Gastrocnemius medialis (tissue), 4 donors: ENCODE measurements around the gene RAD21L1. TPM values are rescaled to one million over a fixed set of nuclear protein-coding genes. Genes with fewer than 3 reads are reported as not detected.
A peak's percentile ranks its signal among the peaks of the same experiment; 100 is the strongest.

ENCODE experiments used
- ATAC-seq, 2 donors: fragments of 150-250 bp; one replicate each; pipeline ENCODE4 v1.9.1; 2016
- DNase-seq, 2 donors: peaks; one replicate each; pipeline ENCODE4 v3.0.0-alpha.2; 2019
- H3K27ac ChIP-seq, 4 donors: fragments of 200-600 bp; sonication (generic); 1 replicate in 1 of 4; 2 replicates in 3 of 4; pipeline ENCODE4 v1.5.1; 2016 to 2018; ENCODE audit warnings: mild to moderate bottlenecking in 2 of 4, moderate library complexity in 1 of 4
- H3K27me3 ChIP-seq, 3 donors: fragments of 200-600 bp; sonication (generic) in 2 of 3; 1 replicate in 1 of 3; 2 replicates in 2 of 3; pipeline versions ENCODE4 v1.5.1 to v1.6.0; 2016 to 2019; ENCODE audit warnings: mild to moderate bottlenecking in 1 of 3, moderate library complexity in 1 of 3
- H3K36me3 ChIP-seq, 2 donors: fragments of 200-600 bp; sonication (generic) in 1 of 2; one replicate each; pipeline ENCODE4 v1.5.1; 2017 to 2018
- H3K4me1 ChIP-seq, 2 donors: fragments of 200-600 bp; sonication (generic) in 1 of 2; one replicate each; pipeline ENCODE4 v1.5.1; 2016 to 2017; ENCODE audit warnings: mild to moderate bottlenecking in 2 of 2
- H3K4me3 ChIP-seq, 4 donors: fragments of 200-600 bp; sonication (generic) in 3 of 4; 1 replicate in 1 of 4; 2 replicates in 3 of 4; pipeline ENCODE4 v1.5.1; 2016 to 2019; ENCODE audit warnings: mild to moderate bottlenecking in 2 of 4
- H3K9me3 ChIP-seq, 3 donors: fragments of 200-600 bp; sonication (generic) in 2 of 3; 1 replicate in 1 of 3; 2 replicates in 2 of 3; pipeline ENCODE4 v1.5.1; 2016 to 2019
- POLR2A ChIP-seq, 2 donors: fragments of 450-650 bp; IDR thresholded peaks; one replicate each; pipeline ENCODE4 v1.6.1; 2017; ENCODE audit warnings: antibody characterized with exemption in 2 of 2, mild to moderate bottlenecking in 2 of 2, moderate library complexity in 2 of 2
- in situ Hi-C, 4 donors: fragments of 200-750 bp; cut with MboI; loops; one replicate each; pipeline versions ENCODE4 v1.15.0 to v1.8.0; 2017; ENCODE audit warnings: low sequenced_read_pairs in 4 of 4
- intact Hi-C: fragments of 100-400 bp; cut with DNase I; formaldehyde crosslinking; loops from one replicate; pipeline ENCODE4 v1.15.1; 2023; ENCODE audit warnings: low total_unique reads
- total RNA-seq, 4 donors: library from RNA; depleted of rRNA; stranded (reverse); fragments of >200 nt; gene quantifications; one replicate each; pipeline versions ENCODE4 v1.1.0 to v1.2.3, GENCODE V29; 2016
- TF ChIP-seq, protein P1 (sequence below), 5 experiments: fragments of 450-650 bp in 3 of 5; fragments of 200-600 bp in 2 of 5; sonication (generic) in 2 of 5; IDR thresholded peaks in 4 of 5; conservative IDR thresholded peaks in 1 of 5; 1 replicate in 4 of 5; 2 replicates in 1 of 5; pipeline ENCODE4 v1.5.1; 2016 to 2019; ENCODE audit warnings: antibody characterized with exemption in 5 of 5, mild to moderate bottlenecking in 3 of 5, moderate library complexity in 3 of 5

The RAD21L1 gene
- total RNA-seq, 4 donors from 2014 or later, result 0.18 TPM; not detected in 3

DNA sequence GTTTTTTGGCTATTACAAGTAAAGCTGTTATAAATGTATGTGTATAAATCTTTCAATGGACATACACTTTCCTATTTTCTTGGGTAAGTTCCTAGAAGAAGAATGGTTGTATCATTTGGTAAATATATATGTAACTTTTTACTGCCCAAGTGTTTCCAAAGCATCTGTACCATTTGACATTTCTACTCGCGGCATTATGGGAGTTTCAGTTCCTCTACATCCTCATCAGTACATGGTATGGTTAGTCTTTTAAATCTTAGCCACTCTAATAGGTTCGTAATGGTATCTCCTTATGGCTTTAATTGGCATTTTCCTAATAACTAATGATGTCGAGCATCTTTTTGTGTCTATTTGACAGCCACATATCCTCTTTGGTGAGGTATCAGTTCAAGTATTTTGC, 53.1 kb downstream of the RAD21L1 start:
- DNase-seq, result no peak
- Histone ChIP-seq H3K9me3 (no peaks in the 10 kb centered on the region), H3K36me3 (no peaks in the 10 kb centered on the region), H3K27ac (no peak overlapping the region), H3K4me1 (peaks cover 14 to 19% of the 10 kb centered on the region in 2 donors), H3K27me3 (no peaks in the 10 kb centered on the region), H3K4me3 (no peak overlapping the region)
- in situ Hi-C loops (no loop called here), intact Hi-C loops (no loop called here)
- TF ChIP-seq, protein P1, sequence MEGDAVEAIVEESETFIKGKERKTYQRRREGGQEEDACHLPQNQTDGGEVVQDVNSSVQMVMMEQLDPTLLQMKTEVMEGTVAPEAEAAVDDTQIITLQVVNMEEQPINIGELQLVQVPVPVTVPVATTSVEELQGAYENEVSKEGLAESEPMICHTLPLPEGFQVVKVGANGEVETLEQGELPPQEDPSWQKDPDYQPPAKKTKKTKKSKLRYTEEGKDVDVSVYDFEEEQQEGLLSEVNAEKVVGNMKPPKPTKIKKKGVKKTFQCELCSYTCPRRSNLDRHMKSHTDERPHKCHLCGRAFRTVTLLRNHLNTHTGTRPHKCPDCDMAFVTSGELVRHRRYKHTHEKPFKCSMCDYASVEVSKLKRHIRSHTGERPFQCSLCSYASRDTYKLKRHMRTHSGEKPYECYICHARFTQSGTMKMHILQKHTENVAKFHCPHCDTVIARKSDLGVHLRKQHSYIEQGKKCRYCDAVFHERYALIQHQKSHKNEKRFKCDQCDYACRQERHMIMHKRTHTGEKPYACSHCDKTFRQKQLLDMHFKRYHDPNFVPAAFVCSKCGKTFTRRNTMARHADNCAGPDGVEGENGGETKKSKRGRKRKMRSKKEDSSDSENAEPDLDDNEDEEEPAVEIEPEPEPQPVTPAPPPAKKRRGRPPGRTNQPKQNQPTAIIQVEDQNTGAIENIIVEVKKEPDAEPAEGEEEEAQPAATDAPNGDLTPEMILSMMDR (IDR thresholded peaks at IDR 0.05 in 4 of 5, conservative IDR thresholded peaks at IDR 0.05 in 1 of 5), result no peak
- no peak for TF ChIP-seq POLR2A (IDR thresholded peaks at IDR 0.05)
- no peak for ATAC-seq

DNA sequence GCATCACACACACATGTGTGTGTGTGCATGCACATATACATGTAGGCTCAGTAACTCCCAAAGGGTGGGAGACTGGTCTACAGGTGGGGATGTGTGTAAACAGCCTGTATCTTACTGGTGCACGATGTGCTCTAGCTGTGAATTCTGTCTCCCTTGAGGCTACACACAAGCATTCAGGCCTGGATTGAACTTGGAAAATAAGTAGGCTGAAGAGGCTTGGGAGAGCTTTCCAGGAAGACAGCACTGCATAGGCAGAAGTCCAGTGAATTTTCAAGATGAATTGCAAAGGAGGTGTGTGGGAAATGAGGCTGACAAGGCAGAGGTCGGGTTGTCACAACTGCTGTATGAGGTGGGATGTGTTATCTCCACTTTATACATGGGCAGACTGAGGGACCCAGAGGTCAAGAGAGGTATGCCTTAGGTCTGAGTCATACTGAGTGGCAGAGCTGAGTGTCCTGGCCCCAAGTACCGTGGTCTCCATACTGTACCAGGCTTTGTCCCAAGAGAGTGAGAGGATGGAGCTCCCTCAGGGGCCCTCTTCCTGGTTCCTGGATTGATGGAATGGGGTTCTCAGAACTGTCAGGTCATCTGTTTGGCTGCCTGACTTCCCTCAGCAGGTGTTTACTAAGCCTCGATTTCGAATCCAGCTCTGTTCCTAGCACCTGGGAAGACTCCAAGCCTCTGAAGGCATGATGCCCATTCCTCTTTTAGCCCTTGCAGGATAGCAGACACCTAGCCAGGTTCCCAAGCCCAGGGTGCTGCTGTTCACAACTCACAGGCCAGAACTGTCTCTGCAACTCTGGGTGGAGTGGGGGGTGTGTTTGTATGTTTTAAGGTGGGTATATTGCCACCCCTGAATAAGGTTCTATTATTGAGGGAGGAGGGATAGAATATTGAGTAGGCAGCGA, 54.6 kb downstream of the RAD21L1 start:
- ATAC-seq, result peak; percentile 90 to 92
- H3K27ac ChIP-seq, result peak overlapping the region; percentile 58 to 71 (median 64)
- no peaks in the 10 kb centered on the region for H3K27me3 ChIP-seq
- H3K36me3 ChIP-seq, result no peaks in the 10 kb centered on the region
- TF ChIP-seq POLR2A (IDR thresholded peaks at IDR 0.05), result no peak
- TF ChIP-seq, protein P1 (IDR thresholded peaks at IDR 0.05 in 4 of 5, conservative IDR thresholded peaks at IDR 0.05 in 1 of 5), result no peak
- in situ Hi-C loops (no loop called here), intact Hi-C loops (no loop called here)
- peaks cover 14 to 19% of the 10 kb centered on the region in 2 donors for H3K4me1 ChIP-seq
- no peaks in the 10 kb centered on the region for H3K9me3 ChIP-seq
- DNase-seq, result peak; percentile 56 to 68
- no peak overlapping the region for H3K4me3 ChIP-seq

DNA sequence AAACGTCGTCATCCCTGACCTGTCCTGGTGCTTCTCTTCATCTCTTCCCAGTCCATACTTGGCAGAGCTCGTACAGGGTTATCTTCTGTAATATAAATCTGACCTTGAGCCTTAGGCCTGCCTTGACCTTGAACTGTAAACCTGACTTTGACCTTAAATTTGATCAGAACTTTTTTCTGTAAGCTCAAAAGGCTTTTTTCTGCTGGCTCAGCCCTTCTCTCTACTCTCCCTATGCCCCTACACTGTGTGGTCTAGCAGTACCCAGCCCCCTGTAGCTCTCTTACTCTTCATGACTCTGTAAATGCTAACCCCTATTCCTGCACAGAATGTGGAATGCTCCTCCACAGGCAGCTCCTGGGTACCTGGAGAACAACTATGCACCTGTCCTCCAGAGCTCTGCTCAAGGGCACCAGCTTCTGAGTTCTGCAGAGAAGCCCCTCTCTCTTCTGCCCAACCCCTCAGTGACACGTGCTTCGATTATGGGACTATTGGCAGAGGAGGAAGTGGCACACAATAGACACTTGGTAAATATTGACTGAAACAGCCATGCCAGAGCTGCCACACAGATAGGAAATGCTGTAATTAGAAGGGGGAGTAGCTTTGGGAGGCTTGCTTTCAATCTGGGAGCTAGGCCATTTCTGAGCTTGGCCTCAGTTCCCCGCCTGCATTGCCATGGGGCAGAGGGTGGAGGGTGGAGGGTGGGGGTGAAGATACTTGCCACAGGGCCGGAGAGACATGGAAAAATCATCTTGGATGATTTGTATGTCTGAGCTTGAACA, 55.6 kb downstream of the RAD21L1 start:
- Histone ChIP-seq H3K4me1 (peaks cover 14 to 19% of the 10 kb centered on the region in 2 donors), H3K27ac (peak overlapping the region; percentile 58 to 71 (median 64)), H3K9me3 (no peaks in the 10 kb centered on the region), H3K27me3 (no peaks in the 10 kb centered on the region), H3K36me3 (no peaks in the 10 kb centered on the region), H3K4me3 (no peak overlapping the region)
- TF ChIP-seq POLR2A (IDR thresholded peaks at IDR 0.05), result no peak
- TF ChIP-seq, protein P1 (IDR thresholded peaks at IDR 0.05 in 4 of 5, conservative IDR thresholded peaks at IDR 0.05 in 1 of 5), result no peak
- no peak for ATAC-seq
- in situ Hi-C loops, result no loop called here
- intact Hi-C loops, result no loop called here
- DNase-seq, result no peak

DNA sequence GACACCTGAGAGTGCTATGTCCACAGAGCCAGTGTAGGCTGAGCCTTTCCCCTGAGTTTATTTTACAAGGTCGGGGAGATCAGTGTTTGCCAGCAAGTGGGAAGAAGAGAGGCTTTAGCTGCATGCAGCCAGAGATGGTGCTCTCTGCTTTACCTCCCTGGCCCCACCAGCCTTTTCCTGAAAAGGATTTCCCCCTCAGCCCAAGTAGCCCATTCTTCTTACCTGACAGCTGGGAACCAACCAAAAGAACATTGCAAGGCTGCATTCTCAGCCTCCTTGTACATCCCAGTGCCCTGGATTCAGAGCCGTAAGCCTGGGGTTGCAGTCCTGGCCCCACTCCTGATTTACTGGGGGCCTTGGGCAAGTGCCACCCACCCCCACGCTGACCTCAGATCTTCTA, 57.1 kb downstream of the RAD21L1 start:
- Histone ChIP-seq H3K4me1 (peaks cover 19 to 24% of the 10 kb centered on the region in 2 donors), H3K36me3 (no peaks in the 10 kb centered on the region), H3K27me3 (no peaks in the 10 kb centered on the region), H3K9me3 (no peaks in the 10 kb centered on the region), H3K27ac (no peak overlapping the region), H3K4me3 (no peak overlapping the region)
- ATAC-seq (no peak), DNase-seq (no peak)
- in situ Hi-C loops, result no loop called here
- TF ChIP-seq POLR2A (IDR thresholded peaks at IDR 0.05), result no peak
- TF ChIP-seq, protein P1 (IDR thresholded peaks at IDR 0.05 in 4 of 5, conservative IDR thresholded peaks at IDR 0.05 in 1 of 5), result no peak
- intact Hi-C loops, result no loop called here
